Coronary artery (tissue), 2 donors: ENCODE data around the gene FAIM2.
A peak's percentile ranks its signal among the peaks of the same experiment; 100 is the strongest.

Experiments
- DNase-seq: peaks from one replicate; pipeline ENCODE4 v3.0.0-alpha.2; 2017; ENCODE audit warnings: low spot score
- H3K27ac ChIP-seq, 2 donors: fragments of 200-600 bp; sonication (generic); one replicate each; pipeline ENCODE4 v1.5.1; 2016 to 2019
- H3K4me3 ChIP-seq: fragments of 200-600 bp; sonication (generic); 2 replicates; pipeline ENCODE4 v1.5.1; 2016; ENCODE audit warnings: mild to moderate bottlenecking, moderate library complexity
- TF ChIP-seq, protein P1 (sequence below): fragments of 200-600 bp; sonication (generic); IDR thresholded peaks from one replicate; pipeline ENCODE4 v1.5.1; 2019; ENCODE audit warnings: antibody characterized with exemption

Gene FAIM2

GRCh38 chr12:49937639-49938300 lies 34.1 kb upstream of the FAIM2 start:
- Histone ChIP-seq H3K27ac (no peak overlapping the region), H3K4me3 (no peak overlapping the region)
- DNase-seq = peak; percentile 53
- TF ChIP-seq, protein P1, sequence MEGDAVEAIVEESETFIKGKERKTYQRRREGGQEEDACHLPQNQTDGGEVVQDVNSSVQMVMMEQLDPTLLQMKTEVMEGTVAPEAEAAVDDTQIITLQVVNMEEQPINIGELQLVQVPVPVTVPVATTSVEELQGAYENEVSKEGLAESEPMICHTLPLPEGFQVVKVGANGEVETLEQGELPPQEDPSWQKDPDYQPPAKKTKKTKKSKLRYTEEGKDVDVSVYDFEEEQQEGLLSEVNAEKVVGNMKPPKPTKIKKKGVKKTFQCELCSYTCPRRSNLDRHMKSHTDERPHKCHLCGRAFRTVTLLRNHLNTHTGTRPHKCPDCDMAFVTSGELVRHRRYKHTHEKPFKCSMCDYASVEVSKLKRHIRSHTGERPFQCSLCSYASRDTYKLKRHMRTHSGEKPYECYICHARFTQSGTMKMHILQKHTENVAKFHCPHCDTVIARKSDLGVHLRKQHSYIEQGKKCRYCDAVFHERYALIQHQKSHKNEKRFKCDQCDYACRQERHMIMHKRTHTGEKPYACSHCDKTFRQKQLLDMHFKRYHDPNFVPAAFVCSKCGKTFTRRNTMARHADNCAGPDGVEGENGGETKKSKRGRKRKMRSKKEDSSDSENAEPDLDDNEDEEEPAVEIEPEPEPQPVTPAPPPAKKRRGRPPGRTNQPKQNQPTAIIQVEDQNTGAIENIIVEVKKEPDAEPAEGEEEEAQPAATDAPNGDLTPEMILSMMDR = no peak

DNA sequence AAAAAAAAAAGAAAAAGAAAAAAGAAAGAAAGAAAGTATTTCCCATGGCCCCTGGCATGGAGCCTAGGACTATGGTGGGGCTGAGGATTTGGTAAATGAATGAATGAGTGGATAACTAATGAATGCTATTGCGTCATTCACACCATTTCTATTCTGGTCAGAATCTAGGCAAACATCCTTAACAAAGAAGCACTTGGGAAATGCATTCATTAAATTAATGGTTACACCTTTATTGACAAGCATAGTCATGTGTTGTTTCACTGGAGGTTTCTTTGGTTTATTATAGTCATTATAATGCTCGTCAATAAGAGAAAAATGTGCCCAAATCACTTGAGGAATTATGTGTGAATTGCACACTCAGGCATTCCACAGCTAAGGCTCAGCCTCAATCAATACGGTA lies 33.2 kb upstream of the FAIM2 start:
- TF ChIP-seq, protein P1 = no peak
- no peak for DNase-seq
- H3K27ac ChIP-seq = no peak overlapping the region

GRCh38 chr12:49934505-49934904 lies 30.8 kb upstream of the FAIM2 start:
- TF ChIP-seq, protein P1 = no peak
- no peak overlapping the region for H3K27ac ChIP-seq

More for the DNA sequence above, 33.2 kb upstream of the FAIM2 start:
- H3K4me3 ChIP-seq = no peak overlapping the region

GRCh38 chr12:49933796-49934195 lies 30.1 kb upstream of the FAIM2 start:
- H3K4me3 ChIP-seq = no peak overlapping the region
- no peak overlapping the region for H3K27ac ChIP-seq
- DNase-seq = peak; percentile 61
- TF ChIP-seq, protein P1 = no peak

More at GRCh38 chr12:49934505-49934904, 30.8 kb upstream of the FAIM2 start:
- no peak overlapping the region for H3K4me3 ChIP-seq
- no peak for DNase-seq

GRCh38 chr12:49932533-49933130 lies 28.9 kb upstream of the FAIM2 start:
- H3K4me3 ChIP-seq = no peak overlapping the region
- H3K27ac ChIP-seq = no peak overlapping the region
- DNase-seq = no peak
- TF ChIP-seq, protein P1 = no peak

DNA sequence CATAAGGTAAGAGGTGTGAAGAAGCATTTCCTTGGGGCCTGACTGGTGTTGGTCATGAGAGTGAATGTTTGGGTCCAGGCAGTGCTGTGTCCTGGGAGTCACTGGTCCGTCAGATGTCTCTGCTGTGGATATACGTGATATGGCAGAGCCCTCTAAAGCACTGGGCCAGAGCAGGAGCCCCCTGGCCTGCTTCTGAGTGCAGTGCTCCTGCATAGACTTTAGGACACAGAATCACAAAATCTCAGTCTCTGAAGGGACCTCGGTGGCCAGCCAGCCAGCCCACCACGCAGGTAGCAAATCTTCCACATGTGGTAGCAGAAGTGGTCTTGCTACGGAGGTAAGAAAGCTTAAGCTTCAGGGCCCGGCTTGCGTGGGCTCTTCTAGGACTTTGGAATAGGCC lies 28.3 kb upstream of the FAIM2 start:
- TF ChIP-seq, protein P1 = no peak
- peak; percentile 70 for DNase-seq
- Histone ChIP-seq H3K4me3 (no peak overlapping the region), H3K27ac (no peak overlapping the region)
